Thoracic aorta (tissue), 2 donors: Measurements from ENCODE around the gene CUEDC1. TPM values are rescaled to one million over a fixed set of nuclear protein-coding genes. Genes with fewer than 3 reads are reported as not detected.
A peak's percentile ranks its signal among the peaks of the same experiment; 100 is the strongest.

ENCODE experiments used
- ATAC-seq: fragments of 150-250 bp; one replicate; pipeline ENCODE4 v1.8.0; 2017; ENCODE audit warnings: low read depth; ENCODE audit not compliant: insufficient number of reproducible peaks, low FRiP score
- DNase-seq: peaks from one replicate; pipeline ENCODE4 v3.0.0-alpha.2; 2020; ENCODE audit warnings: low spot score
- H3K27ac ChIP-seq, 2 donors: fragments of 200-600 bp; sonication (generic); 1 replicate in 1 of 2; 2 replicates in 1 of 2; pipeline ENCODE4 v1.5.1; 2016; ENCODE audit warnings: mild to moderate bottlenecking in 2 of 2, moderate library complexity in 2 of 2
- H3K27me3 ChIP-seq: fragments of 200-600 bp; sonication (generic); replicated peaks from 2 replicates; pipeline ENCODE4 v1.6.0; 2016; ENCODE audit warnings: mild to moderate bottlenecking; ENCODE audit not compliant: insufficient read depth
- H3K36me3 ChIP-seq: fragments of 200-600 bp; sonication (generic); one replicate; pipeline ENCODE4 v1.5.1; 2016
- H3K4me1 ChIP-seq, 2 donors: fragments of 200-600 bp; sonication (generic); 1 replicate in 1 of 2; 2 replicates in 1 of 2; pipeline versions ENCODE4 v1.5.1 to v1.6.0; 2016; ENCODE audit warnings: low read depth in 2 of 2, mild to moderate bottlenecking in 1 of 2; ENCODE audit not compliant: control insufficient read depth in 1 of 2
- H3K4me3 ChIP-seq: fragments of 200-600 bp; sonication (generic); 2 replicates; pipeline ENCODE4 v1.5.1; 2016; ENCODE audit warnings: mild to moderate bottlenecking
- H3K9me3 ChIP-seq: fragments of 200-600 bp; sonication (generic); 2 replicates; pipeline ENCODE4 v1.5.1; 2016
- CTCF ChIP-seq: fragments of 200-600 bp; sonication (generic); IDR thresholded peaks from one replicate; pipeline ENCODE4 v1.5.1; 2019; ENCODE audit warnings: antibody characterized with exemption
- total RNA-seq, 2 donors: library from RNA; depleted of rRNA; stranded (reverse); fragments of >200 nt; gene quantifications; one replicate each; pipeline versions ENCODE4 v1.1.0 to v1.2.3, GENCODE V29; 2016

Gene CUEDC1
- total RNA-seq, 2 donors from 2014 or later, result 32.7 to 93.1 TPM

GRCh38 chr17:57918017-57918895 is 37.0 kb downstream of the CUEDC1 start:
- H3K4me1 ChIP-seq, result peaks cover 35 to 84% of the 10 kb centered on the region in 2 donors
- H3K4me3 ChIP-seq, result no peak overlapping the region
- DNase-seq (no peak), ATAC-seq (no peak)
- TF ChIP-seq CTCF, result no peak
- peak overlapping the region; percentile 50 to 51 for H3K27ac ChIP-seq
- H3K9me3 ChIP-seq, result no peaks in the 10 kb centered on the region
- no peaks in the 10 kb centered on the region for H3K27me3 ChIP-seq
- H3K36me3 ChIP-seq, result no peaks in the 10 kb centered on the region

GRCh38 chr17:57916925-57917858 is 38.0 kb downstream of the CUEDC1 start:
- TF ChIP-seq CTCF, result no peak
- Histone ChIP-seq H3K4me1 (peaks cover 36 to 86% of the 10 kb centered on the region in 2 donors), H3K27ac (no peak overlapping the region), H3K4me3 (no peak overlapping the region), H3K27me3 (no peaks in the 10 kb centered on the region), H3K9me3 (no peaks in the 10 kb centered on the region), H3K36me3 (no peaks in the 10 kb centered on the region)
- no peak for ATAC-seq
- no peak for DNase-seq

DNA sequence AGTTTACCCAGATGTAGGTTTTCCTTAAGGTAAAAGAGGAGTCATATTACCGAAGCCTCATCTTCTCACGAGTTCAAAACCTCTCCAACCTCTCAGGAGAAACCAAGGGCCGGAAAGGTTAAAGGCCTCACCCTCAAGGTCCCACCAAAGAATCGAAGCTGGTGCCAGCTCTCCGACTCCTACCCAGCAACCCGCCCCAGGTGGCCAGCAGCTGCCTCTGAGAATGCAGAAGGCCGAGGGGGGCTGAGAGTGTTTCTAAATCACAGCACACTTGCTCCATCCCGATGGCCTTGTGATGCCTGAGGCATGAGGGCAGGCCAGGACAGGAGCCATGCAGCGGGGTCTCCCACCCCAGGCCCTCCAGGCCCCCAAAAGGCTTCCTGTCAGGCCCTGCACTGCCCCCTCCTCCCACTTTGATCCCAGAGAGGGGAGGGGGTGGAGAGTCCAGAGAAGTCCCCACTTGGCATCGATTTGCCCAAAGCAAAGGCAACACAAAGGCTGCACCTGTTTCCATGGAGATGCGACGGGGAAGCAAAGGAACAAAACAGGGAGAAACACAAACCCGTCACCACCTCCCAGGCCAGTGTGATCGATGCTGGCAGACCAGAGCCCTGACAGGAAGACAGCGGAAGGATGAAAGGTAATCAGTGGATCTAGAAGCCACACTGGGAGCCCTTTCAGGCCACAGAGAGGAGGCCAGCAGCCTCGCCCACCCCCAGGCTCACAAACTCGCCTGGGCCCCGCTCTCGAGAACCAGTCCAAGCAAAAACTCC is 39.0 kb downstream of the CUEDC1 start:
- H3K36me3 ChIP-seq, result no peaks in the 10 kb centered on the region
- peaks cover 33 to 85% of the 10 kb centered on the region in 2 donors for H3K4me1 ChIP-seq
- peak overlapping the region; percentile 35 to 44 for H3K27ac ChIP-seq
- H3K27me3 ChIP-seq, result no peaks in the 10 kb centered on the region
- no peak overlapping the region for H3K4me3 ChIP-seq
- no peaks in the 10 kb centered on the region for H3K9me3 ChIP-seq
- DNase-seq (no peak), ATAC-seq (no peak)
- no peak for TF ChIP-seq CTCF

- H3K36me3 ChIP-seq, result no peaks in the 10 kb centered on the region
- TF ChIP-seq CTCF, result no peak
- H3K27ac ChIP-seq, result peak overlapping the region; percentile 35 to 44
- no peak for ATAC-seq
- DNase-seq, result no peak
- peaks cover 33 to 79% of the 10 kb centered on the region in 2 donors for H3K4me1 ChIP-seq
- H3K4me3 ChIP-seq, result no peak overlapping the region
- H3K9me3 ChIP-seq, result no peaks in the 10 kb centered on the region
- no peaks in the 10 kb centered on the region for H3K27me3 ChIP-seq
Observed at GRCh38 chr17:57915544-57915943, 39.7 kb downstream of the CUEDC1 start.
